G401 (cell line): ENCODE results near the gene MOGAT3. TPM values are rescaled to one million over a fixed set of nuclear protein-coding genes. Genes with fewer than 3 reads are reported as not detected.
"Not testable (repeated sequence)": the region's sequence is repeated elsewhere in the genome, so short reads cannot be mapped to it uniquely, and the experiment has no call there.

Experiments used
- DNase-seq: peaks from one replicate; pipeline ENCODE4 v3.0.0-alpha.2; 2015; ENCODE audit warnings: low spot score
- in situ Hi-C: cut with HindIII; loops from 2 replicates; pipeline ENCODE4 v1.10.0; 2016; ENCODE audit warnings: low sequenced_read_pairs, mixed read lengths
- total RNA-seq: library from RNA; depleted of rRNA; stranded (reverse); fragments of >200 nt; shearing (Covaris generic); gene quantifications from 2 replicates; pipeline ENCODE4 v1.2.3, GENCODE V29; 2014

Gene MOGAT3
- total RNA-seq, 1 experiment from 2014 or later = not detected

DNA sequence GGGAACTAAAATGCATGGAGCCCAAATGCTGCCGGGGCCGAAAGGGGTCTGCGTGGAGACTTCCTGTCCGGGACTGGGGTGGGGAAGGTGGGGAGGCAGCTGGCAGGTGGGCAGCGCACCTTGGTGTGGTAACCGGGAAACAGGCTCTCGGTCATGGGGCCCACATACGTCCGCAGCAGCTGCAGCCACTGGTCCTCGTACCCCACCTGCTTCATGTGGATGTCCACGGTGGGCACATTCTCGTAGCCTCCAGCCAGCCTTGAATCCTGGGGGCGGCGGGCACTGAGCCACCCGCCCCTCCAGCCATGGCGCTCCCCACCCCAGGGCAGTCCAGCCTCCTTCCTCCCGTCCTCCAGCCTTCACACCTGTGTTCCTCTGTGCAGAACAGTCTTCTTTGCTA, 6.6 kb upstream of the MOGAT3 start:
- in situ Hi-C loops = no loop called here
- no peak for DNase-seq

DNA sequence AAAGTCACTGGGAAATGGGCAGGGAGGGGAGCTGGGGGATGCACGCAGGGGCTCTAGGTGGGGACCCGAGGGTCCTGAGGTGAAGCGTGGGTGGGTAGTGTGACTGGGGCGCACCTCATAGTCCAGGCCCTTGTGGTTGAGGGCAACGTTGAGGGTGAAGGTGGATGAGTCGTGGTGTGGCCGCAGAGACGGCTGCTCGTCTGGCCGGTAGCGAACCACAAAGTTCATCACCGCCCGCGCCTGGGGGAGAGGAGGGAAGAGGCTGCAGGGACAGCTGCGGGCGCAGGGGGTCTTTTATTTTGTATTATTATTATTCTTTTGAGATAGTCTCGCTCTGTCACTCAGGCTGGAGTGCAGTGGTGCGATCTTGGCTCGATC, 5.8 kb upstream of the MOGAT3 start:
- DNase-seq = no peak
- in situ Hi-C loops = no loop called here

- in situ Hi-C loops = no loop called here
These were observed 5.2 kb upstream of the MOGAT3 start for GRCh38 chr7:101205901-101206664.

DNA sequence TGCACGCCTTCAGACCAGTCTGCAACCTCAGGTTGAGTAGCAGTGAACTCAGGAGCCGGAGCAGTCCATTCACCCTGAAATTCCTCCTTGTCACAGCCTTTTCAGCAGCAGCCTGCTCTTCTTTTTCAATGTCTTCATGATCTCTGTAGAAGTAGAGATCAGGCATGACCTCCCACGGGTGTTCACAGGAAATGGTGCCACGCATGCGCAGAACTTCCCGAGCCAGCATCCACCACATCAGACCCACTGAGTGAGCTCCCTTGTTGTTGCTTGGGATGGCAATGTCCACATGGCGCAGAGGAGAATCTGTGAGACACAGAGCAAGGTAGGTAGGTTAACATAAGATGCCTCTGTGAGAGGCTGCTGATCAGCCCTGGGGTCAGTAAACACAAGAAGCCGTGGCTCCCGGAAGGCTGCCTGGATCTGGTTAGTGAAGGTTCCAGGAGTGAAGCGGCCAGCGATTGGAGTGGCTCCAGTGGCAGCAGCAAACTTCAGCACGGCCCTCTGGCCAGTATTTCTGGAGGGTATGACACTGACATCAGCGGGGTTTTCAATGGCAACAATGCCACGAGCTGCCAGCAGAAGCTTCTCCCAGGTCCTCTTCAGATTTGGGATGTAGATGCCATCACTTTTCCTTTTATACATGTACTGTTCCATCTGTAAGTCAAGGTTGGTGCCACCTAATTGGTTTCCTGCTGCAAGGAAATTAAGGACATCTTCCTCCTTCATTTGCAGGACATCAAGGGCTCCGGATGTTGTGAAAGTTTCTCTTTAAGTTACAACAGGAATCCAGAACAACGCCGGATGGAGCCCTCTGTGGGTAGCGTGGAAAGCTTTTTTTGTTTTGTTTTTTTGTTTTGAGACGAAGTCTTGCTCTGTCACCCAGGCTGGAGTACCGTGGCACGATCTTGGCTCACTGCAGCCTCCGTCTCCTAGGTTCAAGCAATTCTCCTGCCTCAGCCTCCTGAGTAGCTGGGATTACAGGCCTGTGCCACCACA, 3.2 kb upstream of the MOGAT3 start:
- in situ Hi-C loops, DNase-seq: not testable (repeated sequence)

More at GRCh38 chr7:101205901-101206664, 5.2 kb upstream of the MOGAT3 start:
- no peak for DNase-seq

- in situ Hi-C loops = no loop called here
- DNase-seq = no peak
These were observed 1.7 kb upstream of the MOGAT3 start for GRCh38 chr7:101202603-101202918.

- DNase-seq = no peak
- in situ Hi-C loops = no loop called here
These were observed 1.1 kb upstream of the MOGAT3 start for GRCh38 chr7:101201695-101202602.

- no peak for DNase-seq
- in situ Hi-C loops = no loop called here
These were observed 353 bp downstream of the MOGAT3 start for GRCh38 chr7:101200504-101200861.

GRCh38 chr7:101199522-101199921, 1.3 kb downstream of the MOGAT3 start:
- DNase-seq, in situ Hi-C loops: not testable (repeated sequence)

DNA sequence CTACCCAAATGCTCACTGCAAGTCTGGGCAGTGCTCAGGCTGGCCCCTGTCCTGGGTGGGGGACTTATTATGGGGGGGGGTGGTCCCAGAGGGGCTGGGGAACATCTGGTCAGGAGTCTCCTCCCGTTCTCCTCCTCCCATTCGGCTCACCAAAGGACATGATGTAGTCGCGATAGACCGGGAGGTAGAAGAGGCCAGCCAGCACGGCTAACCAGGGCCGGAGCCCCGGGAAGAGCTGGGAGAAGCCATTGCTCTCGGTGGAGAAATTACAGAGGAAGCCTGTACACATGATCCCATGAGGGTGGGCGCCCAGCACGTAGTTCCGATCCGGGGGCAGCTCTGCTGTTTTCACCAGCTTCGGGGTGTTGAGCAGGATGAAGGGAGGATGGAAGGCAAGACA, 2.4 kb downstream of the MOGAT3 start:
- in situ Hi-C loops = no loop called here
- DNase-seq = no peak

DNA sequence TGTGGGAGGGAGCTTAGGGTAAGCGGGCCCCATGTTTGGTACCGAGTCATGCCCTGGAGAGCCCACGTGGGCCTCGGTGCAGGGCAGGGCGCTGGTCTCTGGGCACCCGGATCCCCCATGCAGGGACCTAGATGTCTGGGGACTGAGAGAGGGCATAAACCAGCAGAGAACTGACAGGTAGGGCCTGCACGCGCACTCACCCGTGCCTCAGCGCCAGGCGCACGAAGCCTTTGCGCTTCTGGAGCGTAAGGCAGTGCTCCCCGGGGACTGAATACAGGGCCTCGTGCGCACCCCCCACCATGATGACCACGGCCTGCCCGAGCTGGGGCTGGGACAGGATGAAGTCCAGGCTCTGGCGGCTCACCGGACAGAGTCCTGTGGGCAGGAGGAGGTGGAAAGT, 2.8 kb downstream of the MOGAT3 start:
- in situ Hi-C loops = no loop called here
- DNase-seq = no peak

- in situ Hi-C loops = no loop called here
- no peak for DNase-seq
These were observed 5.0 kb downstream of the MOGAT3 start for GRCh38 chr7:101195884-101196283.

- in situ Hi-C loops = no loop called here
These were observed 11.7 kb downstream of the MOGAT3 start for GRCh38 chr7:101189109-101189508.

GRCh38 chr7:101186844-101187428, 13.9 kb downstream of the MOGAT3 start:
- no peak for DNase-seq
- in situ Hi-C loops = no loop called here

More at GRCh38 chr7:101189109-101189508, 11.7 kb downstream of the MOGAT3 start:
- DNase-seq = no peak

- in situ Hi-C loops = no loop called here
- no peak for DNase-seq
These were observed 14.6 kb downstream of the MOGAT3 start for GRCh38 chr7:101186194-101186593.

DNA sequence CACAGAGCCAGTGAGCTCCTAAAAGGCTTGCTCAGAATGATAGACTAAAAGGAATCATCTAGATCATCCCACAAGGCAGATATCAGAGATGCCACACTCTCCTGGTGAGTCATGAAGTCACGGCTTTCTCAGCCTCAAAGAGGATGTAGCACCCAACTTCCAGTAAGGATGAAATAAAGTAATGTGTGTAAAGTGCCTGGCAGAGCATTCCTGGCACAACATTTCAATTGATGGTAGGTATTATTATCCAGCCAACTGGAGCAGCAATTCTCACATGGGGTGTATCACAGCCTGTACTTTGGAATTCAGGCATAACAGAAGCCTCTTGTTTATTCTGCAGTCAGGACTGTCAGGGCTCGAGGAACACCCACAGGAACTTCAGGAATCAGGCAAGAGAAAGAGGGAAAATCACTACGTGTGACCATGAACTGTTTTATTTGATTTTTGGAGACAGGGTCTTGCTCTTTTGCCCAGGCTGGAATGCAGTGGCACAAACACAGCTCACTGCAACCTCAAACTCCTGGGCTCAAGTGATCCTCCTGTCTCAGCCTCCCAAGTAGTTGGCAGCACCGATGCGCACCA, 15.5 kb downstream of the MOGAT3 start:
- in situ Hi-C loops = no loop called here
- DNase-seq = no peak

- no peak for DNase-seq
- in situ Hi-C loops = no loop called here
These were observed 20.6 kb downstream of the MOGAT3 start, which contains the start of gene NAT16 for GRCh38 chr7:101180130-101180755. NAT16 (minus strand) TSS chr7:101180293; CDS start chr7:101174807, 5,486 bp downstream.

DNA sequence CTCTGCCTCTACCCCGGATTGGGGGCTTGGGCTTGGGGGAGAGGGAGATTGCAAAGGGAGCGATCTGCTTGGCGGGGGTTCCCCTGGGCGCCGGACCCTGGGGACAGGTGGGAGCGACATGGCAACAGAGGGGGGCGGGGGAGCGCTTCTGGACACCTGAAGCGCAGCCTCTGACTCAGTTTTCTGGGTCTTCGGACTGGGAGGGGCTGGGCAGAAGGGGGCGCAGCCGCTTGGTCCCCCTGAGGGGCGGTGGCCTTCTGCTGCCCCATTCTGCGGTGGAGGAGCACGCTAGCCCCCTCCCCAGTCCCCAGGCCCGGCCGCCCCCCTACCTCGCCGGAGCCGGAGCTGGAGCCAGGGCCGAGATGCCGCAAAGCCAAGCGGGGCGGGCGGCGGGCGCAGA, 21.1 kb downstream of the MOGAT3 start:
- in situ Hi-C loops = loop anchor here (10.0 kb wide), 1 partner anchor 95 kb away; no protein-coding TSS in a partner anchor
- no peak for DNase-seq

DNA sequence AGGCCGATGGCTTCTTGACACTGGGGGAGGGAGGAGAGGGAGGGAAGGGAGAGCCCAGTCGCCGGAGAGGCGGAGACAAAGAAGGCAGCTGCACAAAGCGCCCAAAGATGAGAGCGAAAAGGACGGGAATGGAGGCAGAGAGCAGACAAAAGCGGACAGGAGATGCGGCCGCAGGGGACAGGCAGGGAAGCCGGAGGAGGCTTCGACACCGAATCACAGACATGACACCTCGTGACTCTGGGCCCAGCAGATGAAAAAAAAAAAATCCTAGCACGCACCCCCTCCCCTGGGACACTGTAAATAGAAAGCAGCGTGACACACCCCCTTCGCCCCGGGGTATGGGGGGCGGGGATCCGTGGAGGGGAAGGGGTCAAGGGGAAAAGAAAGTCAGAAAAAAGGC, 21.7 kb downstream of the MOGAT3 start:
- no peak for DNase-seq

More for the DNA sequence above, 21.7 kb downstream of the MOGAT3 start:
- in situ Hi-C loops = loop anchor here (10.0 kb wide), 1 partner anchor 96 kb away; no protein-coding TSS in a partner anchor
